GM08714 (cell line): ENCODE data around the gene CD164L2.
A peak's percentile ranks its signal among the peaks of the same experiment; 100 is the strongest.

Experiments used
- H3K4me3 ChIP-seq: fragments of 200-500 bp; sonication (Bioruptor generic); 2 replicates; pipeline ENCODE4 v1.5.1; 2014; ENCODE audit warnings: mild to moderate bottlenecking, low read length, inconsistent platforms
- ZNF274 ChIP-seq: IDR thresholded peaks from 2 replicates; pipeline ENCODE4 v1.6.1; 2012; ENCODE audit warnings: mild to moderate bottlenecking, low read depth, low read length

CD164L2 gene

DNA sequence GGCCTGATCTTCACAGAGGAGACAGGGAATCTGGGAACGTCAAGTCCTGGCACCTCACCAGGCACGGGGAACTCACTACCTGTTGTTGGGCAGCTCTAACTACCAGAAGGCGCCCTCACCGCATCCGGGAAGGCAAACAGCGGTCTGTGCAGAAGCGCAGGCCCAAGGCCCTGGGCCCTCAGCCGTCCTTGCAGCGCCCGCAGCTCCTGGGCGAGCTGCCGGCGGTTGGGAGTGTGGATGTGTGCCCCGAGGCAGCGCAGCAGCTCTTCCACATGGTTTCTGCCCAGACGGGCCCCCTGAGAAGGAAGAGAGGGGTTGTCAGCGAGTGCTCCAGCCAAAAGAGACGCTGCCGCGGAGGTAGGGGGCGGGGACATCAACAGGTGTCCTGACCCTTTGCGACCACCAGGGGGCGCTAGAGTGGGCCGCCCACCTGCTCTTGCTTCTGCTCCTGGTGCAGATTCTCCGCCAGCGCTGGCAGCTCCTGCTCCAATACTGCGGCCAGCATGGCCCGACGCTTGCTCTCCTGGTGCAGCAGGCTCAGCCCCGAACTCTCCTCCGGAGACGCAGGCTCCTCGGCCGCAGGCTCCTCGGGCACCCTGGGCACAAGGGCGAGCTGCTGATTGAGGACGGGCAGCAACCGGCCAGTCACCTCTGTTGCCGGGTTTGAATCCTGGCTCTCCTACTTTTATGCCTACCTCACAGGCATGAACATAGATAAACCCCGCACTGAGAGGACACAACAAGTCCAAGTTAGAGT, 25.7 kb downstream of the CD164L2 start:
- peak overlapping the region; percentile 18; the same call in 1 of the 2 replicates for H3K4me3 ChIP-seq

DNA sequence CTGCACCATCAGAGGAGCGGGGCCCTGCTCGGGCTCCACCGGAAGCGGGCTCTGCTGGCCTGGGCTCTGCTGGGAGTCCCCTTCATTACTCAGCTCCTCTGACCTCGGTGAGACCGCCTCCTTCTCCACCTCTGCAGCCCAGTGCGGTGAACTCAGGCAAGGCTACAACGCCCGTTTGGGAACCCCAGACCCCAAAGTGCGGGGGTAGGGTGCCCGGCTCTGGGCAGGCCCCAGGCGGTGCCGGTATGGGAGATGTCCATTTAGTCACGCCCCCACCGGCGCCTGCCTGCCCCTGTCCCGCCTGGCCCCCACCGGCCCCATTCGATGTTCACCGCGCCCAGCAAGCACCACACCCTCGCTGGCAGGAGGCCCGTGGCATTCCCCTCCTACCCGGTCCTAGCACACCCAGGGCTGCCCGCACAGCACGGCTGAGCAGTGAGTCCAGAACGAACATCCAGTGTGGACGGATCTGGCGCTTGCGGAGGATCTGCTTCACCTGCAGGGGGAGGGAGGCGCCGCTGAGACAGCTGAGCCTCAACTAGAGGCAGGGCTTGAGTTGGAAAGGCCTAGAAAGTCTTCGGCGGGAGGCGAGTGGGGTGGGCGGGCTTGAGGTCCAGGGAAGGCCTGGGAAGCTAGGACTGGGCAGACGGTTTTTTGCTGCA, 26.4 kb downstream of the CD164L2 start:
- TF ChIP-seq ZNF274: no peak
- no peak overlapping the region for H3K4me3 ChIP-seq

More for the DNA sequence above, 25.7 kb downstream of the CD164L2 start:
- no peak for TF ChIP-seq ZNF274

- no peak overlapping the region for H3K4me3 ChIP-seq
- no peak for TF ChIP-seq ZNF274
Observed at GRCh38 chr1:27356277-27356618, 26.9 kb downstream of the CD164L2 start.

- TF ChIP-seq ZNF274: no peak
- no peak overlapping the region for H3K4me3 ChIP-seq
Observed at GRCh38 chr1:27355683-27356082, 27.4 kb downstream of the CD164L2 start.

- TF ChIP-seq ZNF274: no peak
- no peak overlapping the region for H3K4me3 ChIP-seq
Observed at GRCh38 chr1:27353629-27354028, 29.5 kb downstream of the CD164L2 start.

- no peak for TF ChIP-seq ZNF274
Observed at GRCh38 chr1:27353166-27353565, 30.0 kb downstream of the CD164L2 start.

GRCh38 chr1:27351541-27352107, 31.5 kb downstream of the CD164L2 start:
- no peak overlapping the region for H3K4me3 ChIP-seq
- no peak for TF ChIP-seq ZNF274

More at GRCh38 chr1:27353166-27353565, 30.0 kb downstream of the CD164L2 start:
- no peak overlapping the region for H3K4me3 ChIP-seq

DNA sequence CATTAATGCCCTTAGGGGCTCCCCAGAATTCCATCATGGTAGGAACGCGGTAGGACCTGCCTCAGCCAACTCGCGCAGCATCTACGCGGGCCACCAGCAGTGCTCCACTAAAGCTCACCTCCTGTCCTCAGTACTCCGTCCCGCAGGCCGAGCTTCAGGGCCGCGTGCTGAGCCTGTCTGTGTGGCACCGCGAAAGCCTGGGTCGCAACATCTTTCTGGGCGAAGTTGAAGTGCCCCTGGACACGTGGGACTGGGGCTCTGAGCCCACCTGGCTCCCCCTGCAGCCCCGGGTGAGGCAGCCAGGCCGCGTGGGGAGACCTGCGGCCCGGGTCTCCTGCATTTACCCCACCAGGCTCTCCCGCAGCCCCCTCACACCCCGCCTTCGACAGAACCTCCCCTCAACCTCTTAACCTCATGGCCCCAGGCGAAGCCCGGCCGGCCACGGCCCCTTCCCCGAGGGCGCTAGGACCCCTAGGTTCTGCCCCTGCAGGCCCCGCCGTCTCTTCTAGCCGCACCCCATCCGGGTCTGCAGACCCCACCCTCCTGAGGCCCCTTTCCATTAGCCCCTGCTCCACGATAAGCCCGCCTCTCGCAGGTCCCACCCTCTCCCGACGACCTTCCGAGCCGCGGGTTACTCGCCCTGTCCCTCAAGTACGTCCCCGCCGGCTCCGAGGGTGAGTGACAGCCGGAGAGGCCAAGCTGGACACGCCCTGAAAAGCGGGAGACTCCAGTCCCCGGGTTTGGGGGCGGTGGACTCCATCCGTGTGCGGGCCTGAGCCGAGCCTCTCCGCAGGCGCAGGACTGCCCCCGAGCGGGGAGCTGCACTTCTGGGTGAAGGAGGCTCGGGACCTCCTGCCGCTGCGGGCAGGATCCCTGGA, 32.2 kb downstream of the CD164L2 start:
- H3K4me3 ChIP-seq: no peak overlapping the region
- no peak for TF ChIP-seq ZNF274

DNA sequence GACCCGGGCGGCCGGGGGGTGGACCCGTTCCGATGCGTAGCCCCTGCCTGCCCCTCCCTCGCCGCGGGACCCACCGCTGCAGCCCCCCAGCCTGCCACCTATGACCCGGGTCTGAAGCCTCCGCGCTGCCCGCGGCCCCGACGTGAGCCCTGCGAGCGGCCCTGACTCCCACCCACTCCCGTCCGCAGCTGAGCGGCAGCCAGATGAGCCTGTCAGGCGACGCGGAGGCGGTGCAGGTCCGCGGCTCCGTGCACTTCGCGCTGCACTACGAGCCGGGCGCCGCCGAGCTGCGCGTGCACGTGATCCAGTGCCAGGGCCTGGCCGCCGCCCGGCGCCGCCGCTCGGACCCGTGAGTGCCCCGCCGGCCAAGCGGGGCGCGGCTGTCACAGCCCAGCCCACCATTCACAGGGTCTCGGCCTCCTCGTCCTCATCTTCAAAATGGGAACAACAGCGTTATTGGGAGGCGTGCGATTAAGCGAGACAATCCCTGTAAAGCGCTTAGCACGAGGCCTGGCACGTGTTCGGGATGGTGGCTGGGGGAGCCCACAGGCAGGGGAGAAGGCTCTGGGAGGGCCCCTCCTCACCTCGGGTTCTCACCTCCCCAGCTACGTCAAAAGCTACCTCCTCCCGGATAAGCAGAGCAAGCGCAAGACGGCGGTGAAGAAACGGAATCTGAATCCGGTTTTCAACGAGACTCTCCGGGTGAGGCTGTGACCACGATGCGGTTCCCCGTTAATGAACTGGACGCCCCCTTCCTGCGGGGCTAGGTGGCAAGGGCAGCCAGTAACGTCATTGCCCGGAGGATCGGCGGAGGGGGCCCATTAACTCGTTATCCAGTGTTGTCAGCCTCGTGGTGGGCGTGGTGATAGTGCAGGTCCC, 33.1 kb downstream of the CD164L2 start:
- TF ChIP-seq ZNF274: no peak
- H3K4me3 ChIP-seq: no peak overlapping the region

GRCh38 chr1:27348861-27349783, 34.0 kb downstream of the CD164L2 start:
- no peak overlapping the region for H3K4me3 ChIP-seq
- no peak for TF ChIP-seq ZNF274

GRCh38 chr1:27346991-27347624, 36.0 kb downstream of the CD164L2 start:
- H3K4me3 ChIP-seq: no peak overlapping the region
- no peak for TF ChIP-seq ZNF274

- TF ChIP-seq ZNF274: no peak
- H3K4me3 ChIP-seq: no peak overlapping the region
Observed at GRCh38 chr1:27346357-27346756, 36.8 kb downstream of the CD164L2 start.

- no peak for TF ChIP-seq ZNF274
- H3K4me3 ChIP-seq: no peak overlapping the region
Observed at GRCh38 chr1:27345272-27345671, 37.9 kb downstream of the CD164L2 start.
